Right lobe of liver (tissue), 6 donors: ENCODE results near the gene SCYL1. TPM values are rescaled to one million over a fixed set of nuclear protein-coding genes. Genes with fewer than 3 reads are reported as not detected.

Source experiments
- ATAC-seq, 4 donors: fragments of 200-7000 bp; cut with Tn5 transposase; one replicate each; pipeline ENCODE4 v1.9.1; 2020; ENCODE audit warnings: mild to moderate bottlenecking in 4 of 4, moderate library complexity in 4 of 4
- DNase-seq, 3 donors: peaks; one replicate each; pipeline ENCODE4 v3.0.0-alpha.2; 2020
- H3K27ac ChIP-seq, 3 donors: fragments of 200-600 bp; one replicate each; pipeline ENCODE4 v1.8.0; 2022
- H3K27me3 ChIP-seq, 2 donors: fragments of 200-600 bp; one replicate each; pipeline ENCODE4 v1.8.0; 2022
- H3K36me3 ChIP-seq, 4 donors: fragments of 200-600 bp; sonication (generic) in 1 of 4; one replicate each; pipeline versions ENCODE4 v1.5.1 to v1.8.0; 2017 to 2022; ENCODE audit warnings: control low read depth in 1 of 4
- H3K4me1 ChIP-seq, 4 donors: fragments of 200-600 bp; sonication (generic) in 1 of 4; one replicate each; pipeline versions ENCODE4 v1.5.1 to v1.8.0; 2017 to 2022; ENCODE audit warnings: control low read depth in 1 of 4
- H3K4me3 ChIP-seq, 3 donors: fragments of 200-600 bp; one replicate each; pipeline ENCODE4 v1.8.0; 2022
- H3K9me3 ChIP-seq, 4 donors: fragments of 200-600 bp; sonication (generic) in 1 of 4; one replicate each; pipeline versions ENCODE4 v1.5.1 to v1.8.0; 2017 to 2022; ENCODE audit warnings: control low read depth in 1 of 4
- POLR2A ChIP-seq: fragments of 450-650 bp; IDR thresholded peaks from one replicate; pipeline ENCODE4 v1.6.1; 2017; ENCODE audit warnings: antibody characterized with exemption, mild to moderate bottlenecking
- WGBS: methylation state at CpG from one replicate; pipeline ENCODE4 v1.1.6; 2018; ENCODE audit warnings: low coverage, low lambda C conversion rate; ENCODE audit not compliant: insufficient coverage; ENCODE audit errors: missing lambda C conversion rate; 5-methylcytosine and 5-hydroxymethylcytosine counted together
- intact Hi-C, 2 donors: fragments of 100-400 bp; cut with DNase I; formaldehyde crosslinking; loops; one replicate each; pipeline versions ENCODE4 v1.11.2 to v1.14.1; 2022
- total RNA-seq, 6 experiments: library from RNA; depleted of rRNA in 2 of 6; stranded (reverse); fragments of >200 nt in 2 of 6; fragmentation: NEBNext Ultra II Directional in 3 of 6; extraction: Animal tissue kit (Norgen Biotek cat#: 25700) in 3 of 6; gene quantifications; one replicate each; pipeline versions ENCODE4 v1.1.0 to v1.2.4, GENCODE V29; 2016 to 2023
- TF ChIP-seq, protein P1 (sequence below), 4 donors: fragments of 200-600 bp in 3 of 4; fragments of 450-650 bp in 1 of 4; IDR thresholded peaks; one replicate each; pipeline versions ENCODE4 v1.5.1 to v1.8.0; 2016 to 2022; ENCODE audit warnings: antibody characterized with exemption in 4 of 4, mild to moderate bottlenecking in 2 of 4
- donor health status: DM: no; HTN: yes; CAD: no.
- donor health status: DM: no; HTN: no; CAD: no.
- donor health status: DM: no; HTN: no; CAD: no.
- donor health status: DM: no; HTN: yes; CAD: no.
- donor health status: DM: no; HTN: yes; CAD: no.

SCYL1 gene
- total RNA-seq, 6 experiments from 2014 or later: 51.3 to 82.3 (median 57.0) TPM

GRCh38 chr11:65535102-65535501 is 10.2 kb downstream of the SCYL1 start:
- Histone ChIP-seq H3K4me3 (no peak overlapping the region), H3K27ac (no peak overlapping the region), H3K27me3 (no peaks in the 10 kb centered on the region), H3K4me1 (peaks cover 0 to 24% (median 11%) of the 10 kb centered on the region in 4 donors), H3K36me3 (peaks cover 0 to 35% (median 18%) of the 10 kb centered on the region in 4 donors), H3K9me3 (no peaks in the 10 kb centered on the region)
- ATAC-seq (no peak), DNase-seq (no peak)
- intact Hi-C loops: loop anchor here in 1 of 2 donors (5.0 kb wide), 1 partner anchor 37 kb away; the partner anchor contains the start of genes FAM89B and ZNRD2
- WGBS: no CpG with 5 or more reads among the region's 9 CpGs
- TF ChIP-seq, protein P1, sequence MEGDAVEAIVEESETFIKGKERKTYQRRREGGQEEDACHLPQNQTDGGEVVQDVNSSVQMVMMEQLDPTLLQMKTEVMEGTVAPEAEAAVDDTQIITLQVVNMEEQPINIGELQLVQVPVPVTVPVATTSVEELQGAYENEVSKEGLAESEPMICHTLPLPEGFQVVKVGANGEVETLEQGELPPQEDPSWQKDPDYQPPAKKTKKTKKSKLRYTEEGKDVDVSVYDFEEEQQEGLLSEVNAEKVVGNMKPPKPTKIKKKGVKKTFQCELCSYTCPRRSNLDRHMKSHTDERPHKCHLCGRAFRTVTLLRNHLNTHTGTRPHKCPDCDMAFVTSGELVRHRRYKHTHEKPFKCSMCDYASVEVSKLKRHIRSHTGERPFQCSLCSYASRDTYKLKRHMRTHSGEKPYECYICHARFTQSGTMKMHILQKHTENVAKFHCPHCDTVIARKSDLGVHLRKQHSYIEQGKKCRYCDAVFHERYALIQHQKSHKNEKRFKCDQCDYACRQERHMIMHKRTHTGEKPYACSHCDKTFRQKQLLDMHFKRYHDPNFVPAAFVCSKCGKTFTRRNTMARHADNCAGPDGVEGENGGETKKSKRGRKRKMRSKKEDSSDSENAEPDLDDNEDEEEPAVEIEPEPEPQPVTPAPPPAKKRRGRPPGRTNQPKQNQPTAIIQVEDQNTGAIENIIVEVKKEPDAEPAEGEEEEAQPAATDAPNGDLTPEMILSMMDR (IDR thresholded peaks at IDR 0.05): no peak
- no peak for TF ChIP-seq POLR2A

GRCh38 chr11:65536412-65537295 is 11.8 kb downstream of the SCYL1 start:
- intact Hi-C loops: loop anchor here in 1 of 2 donors (5.0 kb wide), 1 partner anchor 36 kb away; the partner anchor contains the start of genes FAM89B and ZNRD2

DNA sequence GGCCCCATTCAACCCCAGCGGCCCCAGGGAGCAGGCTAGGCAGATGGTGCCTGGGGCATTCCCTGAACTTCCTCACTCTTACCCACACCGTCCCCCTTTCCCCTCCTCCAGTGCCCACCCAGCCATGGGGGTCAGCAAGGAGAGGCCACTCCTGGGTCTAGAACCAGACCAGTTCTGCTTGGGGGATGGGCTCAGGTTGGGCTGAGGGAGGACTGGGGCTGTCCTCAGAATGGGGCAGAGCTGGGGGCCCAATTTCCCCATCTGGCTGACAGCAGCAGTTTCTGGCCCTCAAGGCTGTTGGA is 12.4 kb downstream of the SCYL1 start:
- no peaks in the 10 kb centered on the region for H3K27me3 ChIP-seq
- H3K4me1 ChIP-seq: peaks cover 0 to 16% (median 8%) of the 10 kb centered on the region in 4 donors
- no peak overlapping the region for H3K27ac ChIP-seq
- H3K4me3 ChIP-seq: no peak overlapping the region
- TF ChIP-seq, protein P1 (IDR thresholded peaks at IDR 0.05): no peak
- TF ChIP-seq POLR2A: no peak
- H3K9me3 ChIP-seq: no peaks in the 10 kb centered on the region
- DNase-seq (no peak), ATAC-seq (no peak)
- H3K36me3 ChIP-seq: peaks cover 0 to 30% (median 8%) of the 10 kb centered on the region in 4 donors
- intact Hi-C loops: loop anchor here in 1 of 2 donors (5.0 kb wide), 1 partner anchor 35 kb away; the partner anchor contains the start of genes FAM89B and ZNRD2
- WGBS: 83% methylated on average over 2 of the region's 2 CpGs

More at GRCh38 chr11:65536412-65537295, 11.8 kb downstream of the SCYL1 start:
- no peak for ATAC-seq
- WGBS: 70% methylated on average over 2 of the region's 12 CpGs
- no peak overlapping the region for H3K4me3 ChIP-seq
- H3K36me3 ChIP-seq: peaks cover 0 to 30% (median 11%) of the 10 kb centered on the region in 4 donors
- no peak for DNase-seq
- TF ChIP-seq, protein P1 (IDR thresholded peaks at IDR 0.05): no peak
- TF ChIP-seq POLR2A: no peak
- H3K9me3 ChIP-seq: no peaks in the 10 kb centered on the region
- H3K27ac ChIP-seq: no peak overlapping the region
- peaks cover 0 to 22% (median 11%) of the 10 kb centered on the region in 4 donors for H3K4me1 ChIP-seq
- no peaks in the 10 kb centered on the region for H3K27me3 ChIP-seq

GRCh38 chr11:65537620-65538231 is 12.8 kb downstream of the SCYL1 start:
- intact Hi-C loops: loop anchor here in 1 of 2 donors (5.0 kb wide), 1 partner anchor 35 kb away; the partner anchor contains the start of genes FAM89B and ZNRD2
- 83% methylated on average over 6 of the region's 18 CpGs for WGBS
- DNase-seq (peak in 1 of 3 donors; percentile 52), ATAC-seq (no peak)
- Histone ChIP-seq H3K9me3 (no peaks in the 10 kb centered on the region), H3K27ac (no peak overlapping the region), H3K27me3 (no peaks in the 10 kb centered on the region), H3K4me1 (peaks cover 0 to 16% (median 8%) of the 10 kb centered on the region in 4 donors), H3K36me3 (peaks cover 0 to 27% (median 7%) of the 10 kb centered on the region in 4 donors), H3K4me3 (no peak overlapping the region)
- TF ChIP-seq, protein P1 (IDR thresholded peaks at IDR 0.05): no peak
- no peak for TF ChIP-seq POLR2A
